Measurements from ENCODE around the gene ZCCHC4. TPM values are rescaled to one million over a fixed set of nuclear protein-coding genes. Genes with fewer than 3 reads are reported as not detected.

ZCCHC4 gene, protein sequence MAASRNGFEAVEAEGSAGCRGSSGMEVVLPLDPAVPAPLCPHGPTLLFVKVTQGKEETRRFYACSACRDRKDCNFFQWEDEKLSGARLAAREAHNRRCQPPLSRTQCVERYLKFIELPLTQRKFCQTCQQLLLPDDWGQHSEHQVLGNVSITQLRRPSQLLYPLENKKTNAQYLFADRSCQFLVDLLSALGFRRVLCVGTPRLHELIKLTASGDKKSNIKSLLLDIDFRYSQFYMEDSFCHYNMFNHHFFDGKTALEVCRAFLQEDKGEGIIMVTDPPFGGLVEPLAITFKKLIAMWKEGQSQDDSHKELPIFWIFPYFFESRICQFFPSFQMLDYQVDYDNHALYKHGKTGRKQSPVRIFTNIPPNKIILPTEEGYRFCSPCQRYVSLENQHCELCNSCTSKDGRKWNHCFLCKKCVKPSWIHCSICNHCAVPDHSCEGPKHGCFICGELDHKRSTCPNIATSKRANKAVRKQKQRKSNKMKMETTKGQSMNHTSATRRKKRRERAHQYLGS
- 4.1 and 10.5 TPM in 2 replicates for total RNA-seq

DNA sequence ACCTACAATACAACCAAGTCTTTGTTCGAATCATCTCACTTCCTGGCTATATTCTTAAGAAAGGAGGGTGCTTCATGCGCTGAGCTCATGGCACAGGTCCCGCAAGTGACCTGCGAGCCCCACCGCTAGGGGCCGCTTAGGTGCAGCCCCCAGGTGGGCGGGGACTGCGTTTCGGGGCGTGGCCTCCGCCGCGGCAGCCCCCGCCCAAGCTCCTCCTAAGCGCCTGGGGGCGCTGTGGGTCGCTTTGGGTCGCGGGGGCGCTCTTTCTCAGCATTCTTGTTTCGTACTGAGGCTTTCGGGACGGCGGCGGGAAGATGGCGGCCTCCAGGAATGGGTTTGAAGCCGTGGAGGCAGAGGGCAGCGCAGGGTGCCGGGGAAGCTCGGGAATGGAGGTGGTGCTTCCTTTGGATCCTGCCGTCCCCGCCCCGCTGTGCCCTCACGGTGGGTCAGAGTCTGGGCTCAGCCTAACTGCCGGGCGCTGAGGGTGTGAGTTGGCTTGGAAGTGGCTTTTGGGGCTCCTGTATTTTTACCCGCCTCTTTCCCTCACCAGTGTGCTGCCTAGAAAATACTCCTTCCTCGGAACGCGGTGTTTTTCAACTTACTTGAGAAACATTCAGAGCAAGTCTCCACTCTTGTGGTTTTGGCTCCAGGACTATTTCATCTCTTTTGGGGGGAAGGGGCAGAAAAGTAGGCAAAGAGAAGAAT lies at the start of gene ZCCHC4:
Gene ZCCHC4, plus strand, starts transcription at position 279 of the 705 bp plus-strand sequence. Its CDS starts 36 bp downstream, at position 315.

DNA sequence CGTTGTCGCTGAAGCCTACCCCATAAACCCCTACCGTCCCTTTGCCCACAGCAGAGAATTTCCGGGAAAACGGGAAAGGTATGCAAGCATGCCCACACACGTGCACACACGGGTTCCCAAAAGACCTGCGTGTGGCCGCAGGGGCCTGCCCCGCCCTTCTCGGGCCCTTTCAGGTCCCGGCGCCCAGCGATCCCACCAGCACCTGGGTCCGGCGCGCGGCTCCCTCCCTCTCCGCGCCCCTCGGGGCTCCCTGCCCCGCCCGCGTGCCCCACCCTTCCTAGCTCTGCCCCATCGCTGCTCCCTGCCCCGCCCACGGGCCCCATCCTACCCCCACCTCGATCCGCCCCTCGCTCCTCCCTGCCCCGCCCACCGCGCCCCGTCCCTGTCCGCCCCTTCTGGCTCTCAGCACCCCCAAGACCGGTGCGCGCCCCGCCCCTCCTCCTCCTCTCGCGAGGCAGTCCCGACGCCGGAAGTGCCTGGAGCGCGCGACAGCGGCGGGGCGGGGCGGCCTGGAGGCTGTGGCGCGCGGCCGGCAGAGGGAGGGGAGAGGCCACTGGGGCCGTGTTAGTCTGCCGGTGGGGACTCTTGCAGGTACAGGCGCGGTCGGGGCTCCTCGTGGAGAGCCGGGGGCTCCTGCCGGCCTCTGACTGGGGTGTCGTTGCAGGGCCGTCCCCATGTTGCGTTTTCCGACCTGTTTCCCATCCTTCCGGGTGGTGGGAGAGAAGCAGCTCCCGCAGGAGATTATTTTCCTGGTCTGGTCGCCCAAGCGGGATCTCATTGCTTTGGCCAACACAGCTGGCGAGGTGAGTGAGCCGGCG lies 64.4 kb downstream of the ZCCHC4 start, which contains the start of gene ANAPC4:
Gene ANAPC4, plus strand, starts transcription at position 510 of the 818 bp plus-strand sequence. Its CDS starts 165 bp downstream, at position 675.

Other genes with a start within 250 kb of the ZCCHC4 start
- gene SEPSECS, start 152.3 kb upstream of the ZCCHC4 start, total RNA-seq, result 3.6 and 4.0 TPM in 2 replicates
- 14.0 and 14.7 TPM in 2 replicates for gene PI4K2B, start 78.7 kb upstream of the ZCCHC4 start, total RNA-seq
- 17.3 and 21.2 TPM in 2 replicates for gene ANAPC4, start 64.5 kb downstream of the ZCCHC4 start, total RNA-seq